ENCODE data around the gene CLK3. TPM values are rescaled to one million over a fixed set of nuclear protein-coding genes. Genes with fewer than 3 reads are reported as not detected.

CLK3 gene
- total RNA-seq, 4 donors from 2014 or later: 45.4 to 152 (median 105) TPM

DNA sequence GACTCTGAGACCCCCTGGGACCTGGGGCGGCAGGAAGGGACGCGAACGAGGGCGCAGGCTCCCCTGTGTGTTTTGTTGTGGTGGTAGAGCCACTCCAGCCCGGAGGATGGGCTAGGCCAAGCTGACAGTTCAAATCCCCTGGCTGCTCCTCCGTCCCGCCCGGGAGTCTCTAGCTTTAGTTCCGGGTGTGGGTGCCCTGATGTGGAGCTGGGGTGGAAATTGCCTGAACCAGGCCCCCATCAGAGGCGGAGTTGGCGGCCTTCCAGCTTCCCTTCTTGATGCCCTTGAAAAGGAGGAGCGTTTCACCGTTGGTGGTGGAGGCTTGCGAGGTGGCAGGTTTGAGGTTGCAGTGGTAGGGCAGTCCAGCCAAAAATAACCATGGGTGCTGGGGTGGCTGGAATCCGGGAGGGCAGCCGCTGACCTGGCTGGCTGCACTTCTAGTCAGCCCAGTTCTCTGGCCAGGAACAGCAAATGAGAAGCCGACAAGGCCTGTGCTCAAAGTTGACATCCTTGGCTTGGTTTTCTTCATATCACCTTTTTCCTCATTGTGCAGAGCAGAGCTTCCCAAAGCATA is 817 bp downstream of the CLK3 start:
- H3K27me3 ChIP-seq: no peaks in the 10 kb centered on the region
- in situ Hi-C loops (cut with MboI; ENCODE audit: low sequenced_read_pairs in 4 of 4) (loop anchor here in 3 of 4 donors (10.0 to 25.0 kb wide), 2 partner anchors 72 to 154 kb away; partner anchors contain the start of genes ARID3B (in 2 of the 3) and UBL7 (in 1 of the 3)), intact Hi-C loops (cut with DNase I; ENCODE audit: low total_unique reads) (loop anchor here (1.0 to 10.0 kb wide), 4 partner anchors 154 to 932 kb away; partner anchors contain the start of genes CD276, COX5A and UBL7)
- H3K9me3 ChIP-seq: no peaks in the 10 kb centered on the region
- H3K4me1 ChIP-seq: peaks cover 41 to 43% of the 10 kb centered on the region in 2 donors
- TF ChIP-seq CTCF (IDR thresholded peaks at IDR 0.05 in 4 of 5, conservative IDR thresholded peaks at IDR 0.05 in 1 of 5) (no peak), POLR2A (IDR thresholded peaks at IDR 0.05) (peak in 1 of 2 donors; percentile 23)
- peaks cover 0 to 23% of the 10 kb centered on the region in 2 donors for H3K36me3 ChIP-seq
- peak overlapping the region; percentile 94 to 100 (median 96) for H3K27ac ChIP-seq
- DNase-seq (peak; percentile 51 to 81), ATAC-seq (peak; percentile 33 to 40)
- peak overlapping the region; percentile 74 to 94 (median 86) for H3K4me3 ChIP-seq

GRCh38 chr15:74616996-74617395 is 1.4 kb downstream of the CLK3 start:
- H3K4me3 ChIP-seq: peak overlapping the region; percentile 74 to 94 (median 86)
- intact Hi-C loops (cut with DNase I; ENCODE audit: low total_unique reads): loop anchor here (1.0 to 10.0 kb wide), 4 partner anchors 155 to 932 kb away; partner anchors contain the start of genes CD276, COX5A and UBL7
- H3K27ac ChIP-seq: peak overlapping the region; percentile 94 to 100 (median 96)
- H3K4me1 ChIP-seq: peaks cover 42 to 44% of the 10 kb centered on the region in 2 donors
- DNase-seq (no peak), ATAC-seq (no peak)
- no peaks in the 10 kb centered on the region for H3K27me3 ChIP-seq
- no peaks in the 10 kb centered on the region for H3K9me3 ChIP-seq
- TF ChIP-seq POLR2A (IDR thresholded peaks at IDR 0.05) (no peak), CTCF (IDR thresholded peaks at IDR 0.05 in 4 of 5, conservative IDR thresholded peaks at IDR 0.05 in 1 of 5) (no peak)
- in situ Hi-C loops (cut with MboI; ENCODE audit: low sequenced_read_pairs in 4 of 4): loop anchor here in 3 of 4 donors (10.0 to 25.0 kb wide), 2 partner anchors 72 to 155 kb away; partner anchors contain the start of genes ARID3B (in 2 of the 3) and UBL7 (in 1 of the 3)
- H3K36me3 ChIP-seq: peaks cover 0 to 28% of the 10 kb centered on the region in 2 donors

- Histone ChIP-seq H3K9me3 (no peaks in the 10 kb centered on the region), H3K36me3 (peaks cover 0 to 49% of the 10 kb centered on the region in 2 donors), H3K27ac (peak overlapping the region in 3 of 4 donors; percentile 95 to 100 (median 97)), H3K27me3 (no peaks in the 10 kb centered on the region), H3K4me3 (no peak overlapping the region), H3K4me1 (peaks cover 42 to 44% of the 10 kb centered on the region in 2 donors)
- DNase-seq (no peak), ATAC-seq (no peak)
- in situ Hi-C loops (cut with MboI; ENCODE audit: low sequenced_read_pairs in 4 of 4): loop anchor here in 3 of 4 donors (10.0 to 25.0 kb wide), 2 partner anchors 74 to 157 kb away; partner anchors contain the start of genes ARID3B (in 2 of the 3) and UBL7 (in 1 of the 3)
- intact Hi-C loops (cut with DNase I; ENCODE audit: low total_unique reads): loop anchor here (5.0 to 10.0 kb wide), 3 partner anchors 157 to 934 kb away; partner anchors contain the start of genes CD276 and UBL7
- TF ChIP-seq POLR2A (IDR thresholded peaks at IDR 0.05): no peak
- no peak for TF ChIP-seq CTCF (IDR thresholded peaks at IDR 0.05 in 4 of 5, conservative IDR thresholded peaks at IDR 0.05 in 1 of 5)
Measured at GRCh38 chr15:74618841-74619596, 3.4 kb downstream of the CLK3 start.

DNA sequence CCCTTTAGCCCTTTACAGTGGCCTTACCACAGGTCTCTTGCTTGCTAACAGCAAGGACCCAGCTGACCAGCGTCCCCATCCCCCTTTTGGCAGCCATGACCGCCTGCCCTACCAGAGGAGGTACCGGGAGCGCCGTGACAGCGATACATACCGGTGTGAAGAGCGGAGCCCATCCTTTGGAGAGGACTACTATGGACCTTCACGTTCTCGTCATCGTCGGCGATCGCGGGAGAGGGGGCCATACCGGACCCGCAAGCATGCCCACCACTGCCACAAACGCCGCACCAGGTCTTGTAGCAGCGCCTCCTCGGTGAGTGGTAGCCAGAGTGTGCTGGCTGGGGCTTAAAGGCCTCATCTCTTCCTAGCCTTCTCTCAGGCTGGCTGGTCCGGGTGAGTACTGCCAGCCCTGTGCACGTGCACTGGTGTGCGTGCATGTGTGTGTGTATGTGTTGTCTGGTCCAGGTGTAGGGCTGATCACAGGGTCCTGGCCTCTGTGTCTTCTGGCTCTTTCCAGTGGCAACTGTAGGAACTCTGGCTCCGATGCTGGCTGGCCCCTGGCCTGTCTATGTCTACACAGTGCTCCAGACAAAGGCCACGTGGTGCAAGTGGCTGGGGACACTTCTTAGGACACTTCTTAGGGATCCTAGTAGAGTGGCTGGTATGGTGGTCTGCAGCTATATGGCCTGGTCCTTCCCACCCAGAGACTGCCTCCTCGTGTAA is 4.4 kb downstream of the CLK3 start:
- ATAC-seq (no peak), DNase-seq (no peak)
- H3K9me3 ChIP-seq: no peaks in the 10 kb centered on the region
- peaks cover 42 to 44% of the 10 kb centered on the region in 2 donors for H3K4me1 ChIP-seq
- H3K4me3 ChIP-seq: no peak overlapping the region
- no peaks in the 10 kb centered on the region for H3K27me3 ChIP-seq
- H3K36me3 ChIP-seq: peaks cover 0 to 59% of the 10 kb centered on the region in 2 donors
- H3K27ac ChIP-seq: peak overlapping the region in 2 of 4 donors; percentile 14 to 97
- in situ Hi-C loops (cut with MboI; ENCODE audit: low sequenced_read_pairs in 4 of 4) (loop anchor here in 3 of 4 donors (10.0 to 25.0 kb wide), 2 partner anchors 75 to 158 kb away; partner anchors contain the start of genes ARID3B (in 2 of the 3) and UBL7 (in 1 of the 3)), intact Hi-C loops (cut with DNase I; ENCODE audit: low total_unique reads) (loop anchor here (5.0 to 10.0 kb wide), 3 partner anchors 158 to 935 kb away; partner anchors contain the start of genes CD276 and UBL7)
- TF ChIP-seq POLR2A (IDR thresholded peaks at IDR 0.05) (no peak), CTCF (IDR thresholded peaks at IDR 0.05 in 4 of 5, conservative IDR thresholded peaks at IDR 0.05 in 1 of 5) (no peak)

All from gastrocnemius medialis (tissue), 4 donors.